Stimulated activated CD4-positive, alpha-beta T cell treated with anti-CD3 and anti-CD28 coated beads, Interleukin-15, amount 100 ng/mL, for 24 hours (primary cell): ENCODE results near the gene PRKAR2B.
"Not testable (repeated sequence)": the region's sequence is repeated elsewhere in the genome, so short reads cannot be mapped to it uniquely, and the experiment has no call there.

ENCODE experiments used
- DNase-seq: peaks from one replicate; pipeline ENCODE4 v3.0.0-alpha.2; 2020

PRKAR2B gene

DNA sequence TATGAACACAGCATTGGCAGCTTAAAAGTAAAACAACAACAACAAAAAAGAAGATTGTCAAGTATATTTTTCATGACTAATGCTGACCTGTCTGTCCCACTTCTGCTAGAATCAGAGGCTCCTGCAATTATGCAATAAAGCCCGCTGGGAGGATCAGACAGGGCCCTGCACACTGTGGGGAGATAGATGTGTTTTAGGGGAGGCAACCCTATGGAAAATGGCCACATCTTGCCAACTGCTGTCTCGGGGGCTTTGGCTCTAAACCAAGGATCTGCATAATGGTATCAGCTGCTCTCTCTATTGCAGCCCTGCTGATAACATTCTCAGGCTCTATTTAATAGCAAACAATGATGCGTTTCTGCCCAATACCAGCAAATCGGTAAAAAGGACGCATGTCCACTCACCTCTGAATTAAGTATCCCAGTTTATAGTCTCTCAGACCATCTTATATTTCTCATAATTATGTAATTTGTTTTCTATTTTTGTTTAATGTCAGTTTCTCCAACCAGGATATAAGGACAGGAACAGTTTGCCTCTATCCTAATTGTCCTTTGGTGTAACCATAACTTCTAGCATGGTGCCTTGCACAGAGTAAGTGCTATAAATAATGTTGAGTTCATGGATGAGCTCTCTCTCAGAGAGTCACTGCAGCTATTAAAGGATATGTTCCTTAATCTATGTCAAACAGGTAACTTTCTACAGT lies 15.3 kb upstream of the PRKAR2B start:
- no peak for DNase-seq

DNA sequence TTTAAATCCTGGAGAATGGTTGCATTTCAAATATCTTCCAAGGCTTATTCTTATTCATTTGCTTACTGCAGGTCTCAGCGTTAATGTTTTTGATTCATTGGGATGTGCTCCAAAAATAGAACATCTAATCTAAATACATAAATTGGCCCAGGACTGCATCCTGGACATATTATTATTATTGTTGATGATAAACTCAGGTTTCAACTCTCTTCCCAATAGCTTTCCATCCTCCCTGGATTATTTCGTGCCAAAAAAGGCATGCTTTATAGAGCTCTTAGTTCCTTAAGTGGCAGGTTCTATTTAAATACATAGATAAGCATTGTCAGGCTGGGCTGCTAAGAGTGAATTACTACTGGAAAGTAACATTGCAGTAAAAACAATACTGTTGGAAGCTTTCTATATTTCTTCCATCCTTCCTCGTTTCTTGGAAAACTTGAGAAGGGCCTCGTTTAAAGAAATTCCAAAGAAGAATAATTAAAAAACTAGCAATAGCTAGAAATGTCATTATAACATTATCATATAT lies 14.7 kb upstream of the PRKAR2B start:
- DNase-seq = no peak

DNA sequence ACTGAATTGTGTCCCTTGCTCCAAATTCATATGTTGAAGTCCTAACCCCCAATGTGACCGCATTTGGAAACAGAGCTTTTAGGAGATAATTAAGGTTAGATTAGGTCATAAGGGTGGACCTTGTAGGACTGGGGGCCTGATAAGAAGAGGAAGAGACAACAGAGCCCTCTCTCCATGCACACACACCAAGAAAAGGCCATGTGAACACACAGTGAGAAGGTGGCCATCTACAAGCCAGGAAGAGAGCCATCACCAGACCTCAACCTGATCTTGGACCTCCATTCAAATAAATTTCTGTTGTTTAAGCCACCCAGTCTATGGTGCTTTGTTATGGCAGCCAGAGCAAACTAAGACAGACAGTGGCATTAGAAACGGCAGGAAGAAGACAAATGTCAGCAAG lies 12.5 kb upstream of the PRKAR2B start:
- no peak for DNase-seq

DNA sequence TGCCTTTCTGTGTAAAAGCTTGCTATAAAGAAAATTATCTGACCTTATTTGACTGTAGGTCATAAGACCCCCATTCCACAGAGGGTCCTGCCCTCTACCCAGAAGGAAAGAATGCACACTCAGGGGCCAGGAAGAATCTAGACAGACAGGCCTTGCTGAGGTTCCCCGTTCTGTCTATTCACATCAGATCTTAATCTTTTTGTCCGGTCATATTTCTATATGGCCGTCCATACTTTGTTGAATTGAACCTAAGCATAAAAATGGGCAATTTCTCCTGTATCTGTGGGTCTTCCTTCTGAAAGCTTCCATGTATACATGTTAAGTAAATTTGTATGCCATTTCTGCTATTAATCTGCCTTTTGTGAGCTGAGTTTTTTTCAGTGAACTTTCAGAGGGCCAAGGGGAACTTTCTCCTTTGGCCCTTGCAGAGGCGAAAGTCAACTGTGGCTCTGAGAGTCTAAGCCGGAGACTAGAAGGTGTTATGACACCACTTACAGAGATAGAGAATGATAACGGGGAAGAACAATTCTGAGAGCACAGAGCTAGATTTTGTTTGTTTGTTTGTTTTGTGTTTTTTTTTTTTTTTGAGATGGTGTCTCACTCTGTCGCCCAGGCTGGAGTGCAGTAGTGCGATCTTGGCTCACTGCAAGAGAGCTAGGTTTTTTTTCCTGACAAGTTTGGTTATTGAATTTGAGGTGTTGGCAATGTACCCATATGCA lies 11.6 kb upstream of the PRKAR2B start:
- no peak for DNase-seq

DNA sequence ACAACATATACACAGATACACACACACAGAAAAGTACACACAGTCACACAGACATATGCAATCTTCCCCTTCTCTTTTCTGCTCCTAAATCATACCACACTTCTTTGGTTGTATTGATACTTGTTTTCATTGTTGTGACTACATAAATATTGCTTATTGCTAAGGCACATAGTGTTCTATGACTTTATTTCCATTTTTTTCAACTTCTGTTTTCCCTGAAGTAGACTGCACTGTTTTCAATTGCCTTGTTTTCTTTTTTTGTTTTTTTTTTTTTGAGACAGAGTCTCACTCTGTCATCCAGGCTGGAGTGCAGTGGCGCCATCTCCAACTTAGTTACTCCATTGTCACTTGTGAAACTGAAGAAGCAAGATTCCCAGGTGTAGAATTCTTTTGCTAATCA lies 10.0 kb upstream of the PRKAR2B start:
- no peak for DNase-seq

DNA sequence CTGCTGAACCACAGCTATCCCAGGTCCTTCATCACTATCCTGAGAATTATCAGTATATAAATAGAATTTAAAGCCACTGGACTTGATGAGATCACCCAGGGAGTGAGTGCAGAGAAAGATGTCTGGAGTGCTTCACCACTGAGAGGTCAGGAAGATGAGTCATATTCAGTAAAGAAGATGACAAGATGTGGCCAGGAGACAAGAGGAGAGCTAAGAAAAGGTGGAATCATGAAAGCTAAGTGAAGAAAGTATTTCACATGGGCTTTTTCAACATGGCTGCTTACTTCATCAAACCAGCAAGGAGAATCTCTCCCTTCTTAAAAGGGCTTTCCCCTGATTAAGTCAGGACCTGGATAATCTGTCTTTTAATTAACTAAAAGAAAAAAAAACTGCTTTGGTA lies 9.1 kb upstream of the PRKAR2B start:
- no peak for DNase-seq

DNA sequence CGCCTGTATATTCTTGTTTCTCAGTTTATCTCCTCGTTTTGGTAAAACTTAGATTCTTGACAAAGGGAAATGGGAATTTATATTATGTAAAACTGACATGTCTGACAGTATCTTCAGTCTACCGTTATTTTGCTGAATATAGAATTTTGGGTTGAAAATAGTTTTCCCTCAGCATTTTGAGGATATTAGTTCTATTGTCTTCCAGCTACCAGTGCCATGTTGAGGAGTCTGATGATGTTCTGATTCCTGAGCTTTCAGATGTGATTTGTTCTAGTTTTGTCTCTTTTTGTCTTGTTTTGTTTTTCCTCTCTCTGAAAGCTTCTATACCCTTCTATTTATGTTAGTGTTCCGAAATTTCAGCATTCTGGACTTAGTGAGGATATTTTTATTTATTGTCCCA lies 8.0 kb upstream of the PRKAR2B start:
- DNase-seq = no peak

DNA sequence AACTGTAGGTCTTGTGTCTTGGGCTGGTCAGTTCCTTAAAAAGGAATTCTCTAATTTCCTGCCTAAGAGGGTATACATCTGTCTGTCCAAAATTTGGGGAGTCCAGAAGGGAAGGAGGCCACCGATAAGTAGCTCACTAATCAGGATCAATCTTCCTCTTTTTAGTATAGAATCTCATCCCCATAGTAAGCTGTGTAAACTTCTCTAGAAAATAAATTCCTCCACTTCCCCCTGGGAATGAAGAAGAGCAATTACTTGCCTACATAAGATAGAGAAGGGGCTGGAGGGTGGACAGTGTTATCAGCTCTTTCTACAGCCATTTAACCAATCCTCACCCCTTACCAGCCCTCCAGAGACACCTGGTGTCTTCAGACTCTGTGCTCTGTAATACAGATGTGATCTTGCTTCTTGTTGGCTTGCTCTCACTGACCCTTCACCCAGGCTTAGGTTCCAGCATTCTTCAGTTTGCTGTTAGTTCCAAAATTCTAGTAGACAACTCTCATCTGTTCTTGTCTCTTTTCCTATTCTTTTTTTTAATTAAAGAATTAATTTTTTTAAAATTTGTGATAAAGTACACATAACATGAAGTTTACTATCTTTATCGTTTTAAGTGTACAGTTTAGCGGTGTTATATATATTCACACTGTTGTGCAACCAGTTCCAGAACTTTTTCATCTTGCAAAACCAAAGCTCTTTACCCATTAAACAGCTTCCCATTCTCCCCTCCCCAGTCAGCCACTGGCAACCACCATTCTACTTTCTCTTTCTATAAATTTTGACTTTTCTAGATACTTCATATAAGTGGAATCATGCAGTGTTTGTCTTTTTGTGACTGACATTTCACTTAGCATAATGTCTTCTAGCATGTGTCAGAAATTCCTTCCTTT lies 6.5 kb upstream of the PRKAR2B start:
- no peak for DNase-seq

DNA sequence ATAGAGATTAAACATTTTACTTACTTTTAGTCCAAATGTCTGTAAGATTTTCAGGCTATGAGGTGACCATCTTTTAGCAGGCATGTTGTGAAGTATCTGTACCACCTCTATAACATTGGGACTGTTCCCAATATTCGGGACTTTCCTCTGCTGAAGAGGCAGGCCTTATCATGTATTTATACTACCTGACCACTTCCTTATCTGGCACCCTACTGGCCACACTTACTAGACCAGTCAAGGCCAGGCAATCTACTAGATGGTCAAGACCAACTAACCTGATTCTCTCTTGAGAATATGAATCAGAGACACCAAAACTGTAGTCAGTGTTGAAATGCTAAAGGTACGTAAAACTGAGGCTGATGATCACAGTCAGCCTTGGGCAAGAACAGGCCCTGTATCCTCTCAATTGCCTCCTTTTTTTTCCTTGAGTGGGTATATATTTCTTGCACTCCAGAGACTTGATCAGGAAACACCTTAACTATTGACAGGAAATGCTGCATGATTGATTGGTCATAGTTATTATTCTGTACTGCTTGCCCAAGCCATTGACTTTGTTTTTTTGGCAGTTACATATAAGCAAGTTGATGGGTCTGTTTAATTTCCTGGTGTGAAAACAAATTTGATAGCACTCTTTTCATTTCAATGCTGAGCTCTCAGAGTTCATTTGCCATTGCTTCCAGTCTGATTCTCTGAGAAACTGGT lies 5.2 kb upstream of the PRKAR2B start:
- DNase-seq = no peak

DNA sequence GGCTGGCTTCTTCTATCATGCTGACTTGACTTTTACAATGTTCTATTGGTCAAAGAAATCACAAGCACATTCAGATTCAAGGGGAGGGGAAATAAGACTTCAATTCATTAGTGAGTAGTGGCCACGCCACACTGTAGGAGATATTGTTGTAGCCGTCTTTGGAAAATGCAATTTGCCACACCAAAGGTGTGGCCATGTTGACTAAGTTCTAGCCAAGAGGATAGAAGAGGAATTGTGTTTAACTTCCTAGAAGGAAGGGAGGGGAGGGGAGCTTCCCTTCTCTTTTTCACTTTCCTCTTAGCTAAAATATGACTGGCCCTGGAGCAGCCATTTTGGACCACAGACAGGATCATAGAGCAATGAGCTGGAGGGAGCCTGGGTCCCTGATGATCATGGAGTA lies 3.4 kb upstream of the PRKAR2B start:
- DNase-seq = no peak

DNA sequence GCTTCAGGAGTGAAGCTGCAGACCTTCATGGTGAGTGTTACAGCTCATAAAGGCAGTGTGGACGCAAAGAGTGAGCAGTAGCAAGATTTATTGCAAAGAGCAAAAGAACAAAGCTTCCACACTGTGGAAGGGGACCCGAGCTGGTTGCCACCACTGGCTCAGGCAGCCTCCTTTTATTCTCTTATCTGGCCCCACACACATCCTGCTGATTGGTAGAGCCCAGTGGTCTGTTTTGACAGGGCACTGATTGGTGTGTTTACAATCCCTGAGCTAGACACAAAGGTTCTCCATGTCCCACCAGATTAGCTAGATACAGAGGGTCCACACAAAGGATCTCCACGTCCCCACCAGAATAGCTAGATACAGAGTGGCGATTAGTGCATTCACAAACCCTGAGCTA lies 2.7 kb upstream of the PRKAR2B start:
- DNase-seq = not testable (repeated sequence)

DNA sequence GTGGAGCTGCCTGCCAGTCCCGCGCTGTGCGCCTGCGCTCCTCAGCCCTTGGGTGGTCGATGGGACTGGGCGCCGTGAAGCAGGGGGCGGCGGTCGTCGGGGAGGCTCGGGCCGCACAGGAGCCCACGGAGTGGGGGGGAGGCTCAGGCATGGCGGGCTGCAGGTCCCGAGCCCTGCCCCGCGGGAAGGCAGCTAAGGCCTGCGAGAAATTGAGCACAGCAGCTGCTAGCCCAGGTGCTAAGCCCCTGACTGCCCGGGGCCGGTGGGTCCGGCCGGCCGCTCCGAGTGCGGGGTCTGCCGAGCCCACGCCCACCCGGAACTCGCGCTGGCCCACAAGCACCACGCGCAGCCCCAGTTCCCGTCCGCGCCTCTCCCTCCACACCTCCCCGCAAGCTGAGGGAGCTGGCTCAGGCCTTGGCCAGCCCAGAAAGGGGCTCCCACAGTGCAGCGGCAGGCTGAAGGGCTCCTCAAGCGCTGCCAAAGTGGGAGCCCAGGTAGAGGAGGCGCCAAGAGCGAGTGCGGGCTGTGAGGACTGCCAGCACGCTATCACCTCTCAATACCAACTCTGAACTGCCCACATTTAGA lies 2.1 kb upstream of the PRKAR2B start:
- not testable (repeated sequence) for DNase-seq

DNA sequence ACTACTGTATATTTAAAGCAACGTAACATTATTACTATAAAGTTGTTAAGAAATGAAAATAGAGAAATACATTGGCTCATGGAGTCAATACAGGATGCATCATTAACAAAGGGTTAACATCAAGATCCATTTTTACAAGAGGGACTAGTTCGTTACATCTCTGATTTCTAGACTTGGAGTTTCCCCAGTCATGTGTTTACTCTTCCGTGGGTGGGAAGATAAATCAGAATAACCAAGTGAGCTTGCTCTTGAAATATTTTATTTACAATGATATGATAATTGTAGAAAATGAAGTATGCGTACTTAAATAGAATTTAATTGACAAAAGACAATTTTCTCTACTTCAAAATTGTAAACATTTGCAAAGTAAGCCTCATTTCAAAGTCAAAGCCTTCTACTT lies 1.0 kb upstream of the PRKAR2B start:
- DNase-seq = no peak

DNA sequence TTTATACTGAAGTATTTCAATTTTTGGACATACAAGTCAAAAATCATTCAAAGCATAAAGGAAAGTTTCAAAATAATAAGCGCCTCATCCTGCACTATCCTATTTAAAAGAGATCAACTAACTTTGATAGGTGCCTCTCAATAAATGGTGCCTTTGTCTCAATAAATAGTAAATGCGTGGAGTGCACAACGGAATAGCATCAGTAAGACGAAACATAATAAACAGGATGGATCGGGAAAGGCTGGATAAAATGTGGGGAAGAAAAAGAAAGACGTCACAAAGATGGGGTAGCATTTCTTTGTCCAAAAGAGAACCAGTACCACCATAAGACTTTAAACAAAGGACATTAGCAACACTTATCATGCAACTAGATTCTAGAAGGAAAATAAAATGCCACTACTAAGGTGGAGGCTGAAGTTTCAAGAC lies 571 bp upstream of the PRKAR2B start:
- no peak for DNase-seq

DNA sequence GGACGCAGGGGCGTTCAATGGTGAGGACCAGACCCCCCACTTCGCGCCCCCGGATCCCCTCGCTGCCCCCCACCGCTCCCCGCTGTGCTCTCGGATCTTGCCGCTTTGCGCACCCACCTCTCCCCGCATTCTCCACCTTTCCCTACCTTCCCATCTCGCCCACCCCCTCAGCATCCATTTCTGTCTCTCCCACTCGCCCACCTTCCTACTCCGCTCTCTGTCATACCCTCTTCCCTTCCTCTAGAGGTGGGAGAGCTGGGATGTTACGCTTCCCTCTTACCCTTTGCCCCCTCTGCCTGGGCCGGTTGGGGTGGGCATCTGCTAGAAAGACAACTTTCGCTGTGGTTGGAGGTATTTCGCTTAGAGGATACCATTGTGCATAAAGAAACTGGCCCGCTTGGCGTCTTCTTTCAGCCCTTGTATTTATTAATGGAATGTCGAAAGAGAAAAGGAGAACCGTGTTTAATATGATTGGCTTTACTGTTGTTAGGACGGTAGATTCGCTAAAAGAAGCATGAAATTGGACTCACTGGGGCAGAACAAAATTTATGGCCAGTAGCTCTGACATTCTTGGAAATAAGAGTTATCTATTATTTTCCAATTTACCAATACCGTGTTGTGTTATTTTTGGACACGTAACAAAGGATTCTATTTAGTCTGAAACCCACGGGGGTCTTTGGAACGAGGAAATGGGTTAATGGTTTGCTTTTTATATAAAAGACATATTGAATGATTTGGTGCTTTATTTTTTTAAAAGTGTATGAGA lies 873 bp downstream of the PRKAR2B start:
- DNase-seq = peak; percentile 2

DNA sequence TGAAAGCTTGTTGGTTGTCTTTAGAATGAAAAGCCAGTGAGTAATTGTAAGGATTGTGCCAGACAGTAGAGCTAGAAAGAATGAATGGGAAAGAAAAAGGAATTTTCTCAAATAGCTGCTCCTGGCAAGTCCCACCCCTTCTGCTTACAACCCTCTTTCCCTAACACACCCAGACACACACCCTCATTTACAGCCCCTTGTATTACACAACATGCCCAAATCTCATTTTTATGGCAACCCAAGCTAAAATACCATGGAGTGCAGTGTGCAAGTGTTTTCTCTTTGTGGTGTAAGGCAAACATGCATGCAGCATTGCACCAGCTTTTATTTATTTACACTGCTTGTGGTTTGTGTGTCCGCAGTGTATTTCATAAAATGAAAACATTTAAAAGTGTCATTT lies 1.5 kb downstream of the PRKAR2B start:
- no peak for DNase-seq

DNA sequence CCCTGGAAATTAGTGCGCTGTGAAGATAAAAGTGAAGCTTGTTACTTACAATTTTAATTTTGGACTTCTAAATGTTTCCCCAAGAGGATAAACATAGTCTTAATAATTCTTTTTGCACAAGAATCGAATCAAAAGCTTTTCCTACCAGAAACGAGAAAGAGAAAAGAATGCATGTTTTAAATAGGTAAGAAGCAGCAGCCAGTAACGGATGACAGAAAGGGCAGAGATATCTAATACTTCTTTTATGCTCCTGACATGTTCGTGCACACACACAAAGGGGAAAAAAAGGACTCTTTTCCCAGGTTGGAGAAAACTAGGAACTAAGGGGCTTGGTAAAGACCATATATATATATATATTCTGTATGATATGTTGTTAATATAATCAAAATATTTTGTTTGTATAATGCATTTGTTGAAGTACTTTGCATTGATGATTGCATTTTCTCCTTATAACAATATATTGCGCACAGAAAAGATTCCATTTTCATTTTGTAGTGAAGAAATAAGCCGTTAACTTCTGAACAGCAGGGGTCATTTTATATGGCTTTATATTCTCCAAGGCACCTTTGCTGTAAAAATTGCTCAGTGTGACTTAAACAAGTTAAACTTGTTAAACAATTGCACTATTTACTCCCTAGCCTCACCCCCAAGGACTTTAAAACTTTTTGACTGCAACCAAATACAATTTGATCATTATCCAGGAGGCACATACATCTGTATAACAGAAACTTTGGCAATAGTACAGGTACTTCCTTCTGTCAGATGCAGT lies 2.2 kb downstream of the PRKAR2B start:
- no peak for DNase-seq

DNA sequence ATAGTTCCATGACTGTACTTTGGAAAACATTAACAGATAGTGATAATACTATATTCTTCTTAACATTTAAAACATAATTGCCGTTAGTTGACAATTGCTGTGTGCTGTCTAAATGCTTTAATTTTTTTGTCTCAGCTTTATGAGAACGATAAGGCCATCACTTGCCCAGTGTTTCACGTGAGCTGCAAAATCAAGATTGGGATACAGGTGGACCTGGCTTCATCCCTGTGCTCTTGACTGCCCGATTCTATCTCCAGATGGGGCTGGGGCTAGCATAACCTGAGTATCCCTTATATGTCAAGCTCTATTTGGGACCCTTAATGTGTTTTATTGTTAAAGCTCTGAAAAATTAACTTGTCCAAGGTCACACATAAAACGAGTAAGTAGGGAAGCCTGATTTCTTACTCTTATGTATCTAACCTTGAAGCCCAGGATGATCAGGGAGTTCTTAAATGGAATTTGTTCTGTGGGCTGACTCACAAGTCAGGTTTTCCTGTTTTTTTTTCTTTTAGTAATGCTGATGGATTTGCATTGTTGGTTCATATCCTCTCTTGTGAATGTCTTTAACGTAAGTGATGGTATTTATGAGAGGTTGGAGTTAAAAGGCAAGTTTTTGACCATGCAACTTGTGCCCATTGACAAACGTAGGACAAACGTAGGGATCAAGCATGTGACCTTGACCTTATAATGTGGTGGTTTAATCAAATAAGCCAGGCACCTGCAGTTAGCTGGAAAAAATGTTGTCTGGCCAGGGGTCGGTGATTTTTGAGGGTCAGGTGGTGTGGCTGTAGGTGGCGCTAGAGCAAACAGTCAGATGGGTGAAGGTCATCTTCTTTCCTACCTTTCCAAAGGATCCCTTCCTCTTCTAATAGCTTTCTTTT lies 3.6 kb downstream of the PRKAR2B start:
- no peak for DNase-seq

DNA sequence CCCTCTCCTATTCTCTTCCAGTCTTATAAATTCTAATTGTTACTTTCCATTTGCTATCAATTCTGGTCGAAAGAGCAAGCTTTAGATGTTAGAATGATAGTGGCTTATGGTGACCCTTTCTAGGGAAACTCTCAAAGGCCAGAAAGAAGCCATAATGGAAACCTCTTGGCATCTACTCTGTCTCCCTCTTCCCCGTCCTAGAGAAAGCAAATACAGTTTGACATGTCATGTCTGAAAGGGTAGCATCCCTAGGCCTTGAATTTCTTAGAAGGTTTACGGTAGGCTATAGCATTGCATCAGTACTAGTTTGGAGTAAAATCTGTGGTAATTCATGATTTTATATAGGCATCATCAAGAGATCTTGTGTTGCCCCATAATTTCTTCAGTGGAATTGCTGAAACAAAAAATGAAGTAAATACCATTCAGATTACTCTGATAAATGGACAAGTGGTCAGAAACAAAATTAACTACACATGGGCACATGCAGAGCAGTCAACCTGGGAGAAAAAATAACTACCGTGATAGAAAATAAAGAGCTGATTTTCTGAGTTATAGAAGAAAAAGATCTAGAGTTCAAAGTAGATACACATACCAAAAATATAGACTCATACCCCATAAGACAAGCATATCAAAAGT lies 4.4 kb downstream of the PRKAR2B start:
- DNase-seq = no peak
